ENCODE measurements around the gene PREP. TPM values are rescaled to one million over a fixed set of nuclear protein-coding genes. Genes with fewer than 3 reads are reported as not detected.

PREP gene
- total RNA-seq, 2 donors from 2014 or later = 8.9 to 54.5 TPM

- TF ChIP-seq CTCF (IDR thresholded peaks at IDR 0.05) (peak in 1 of 4 experiments; percentile 15), POLR2AphosphoS5 (IDR thresholded peaks at IDR 0.05) (no peak)
- Histone ChIP-seq H3K36me3 (no peaks in the 10 kb centered on the region), H3K4me1 (replicated peaks) (peaks cover 4% of the 10 kb centered on the region), H3K27ac (peak overlapping the region; percentile 55 to 63), H3K27me3 (replicated peaks; ENCODE audit: insufficient read depth) (no peaks in the 10 kb centered on the region), H3K9me3 (no peaks in the 10 kb centered on the region), H3K4me3 (no peak overlapping the region)
- no peak for DNase-seq (ENCODE audit: low spot score)
- intact Hi-C loops (cut with DNase I) = no loop called here
- 95% methylated on average over 16 of the region's 16 CpGs for WGBS
Measured at GRCh38 chr6:105302617-105303128, 100.2 kb downstream of the PREP start.

DNA sequence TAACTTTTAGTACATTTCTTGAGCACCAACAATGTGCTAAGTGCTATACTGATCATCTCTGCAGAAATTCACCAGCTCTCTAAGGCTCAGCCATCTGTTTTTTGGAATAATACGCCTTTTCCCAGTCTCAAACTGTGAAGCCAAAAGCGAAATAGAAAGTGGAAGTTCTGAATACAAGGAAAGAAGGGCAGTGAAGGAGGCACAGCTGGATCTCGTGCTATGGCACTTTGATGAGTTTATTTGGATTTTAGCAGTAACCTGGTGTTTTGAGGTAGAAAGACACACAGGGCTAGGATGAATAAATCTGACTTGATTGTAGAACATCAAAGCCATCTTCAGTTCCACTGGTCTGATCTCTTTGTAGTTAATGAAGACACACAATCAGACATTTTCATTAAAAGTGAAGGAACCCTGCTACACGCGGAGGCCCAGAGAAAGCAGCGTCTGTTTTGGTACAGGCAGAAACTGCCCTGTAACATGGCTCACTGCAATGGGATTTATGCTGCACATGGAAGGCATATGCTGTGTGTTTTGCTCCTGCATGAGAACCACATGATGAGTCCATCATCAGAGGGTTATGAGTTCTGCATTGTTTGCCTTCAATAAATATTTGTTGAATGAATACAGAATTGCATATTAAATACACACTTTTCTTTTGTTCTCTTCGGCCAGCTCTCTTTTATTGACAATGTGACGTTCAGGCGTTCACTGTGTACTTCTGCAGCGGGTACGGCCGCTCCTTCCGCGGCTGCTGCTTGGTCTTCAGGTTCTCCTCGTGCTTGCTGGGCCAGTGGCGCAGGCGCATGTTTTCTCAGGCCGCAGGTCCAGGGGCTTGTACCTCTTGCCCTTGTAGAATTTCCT is 100.9 kb downstream of the PREP start:
- peak overlapping the region; percentile 55 to 63 for H3K27ac ChIP-seq
- H3K4me1 ChIP-seq (replicated peaks) = peaks cover 4% of the 10 kb centered on the region
- no peaks in the 10 kb centered on the region for H3K9me3 ChIP-seq
- DNase-seq (ENCODE audit: low spot score) = peak; percentile 78
- no peak overlapping the region for H3K4me3 ChIP-seq
- TF ChIP-seq POLR2A (IDR thresholded peaks at IDR 0.05) (no peak), CTCF (IDR thresholded peaks at IDR 0.05) (no peak), POLR2AphosphoS5 (IDR thresholded peaks at IDR 0.05) (peak; percentile 87)
- H3K27me3 ChIP-seq (replicated peaks; ENCODE audit: insufficient read depth) = no peaks in the 10 kb centered on the region
- intact Hi-C loops (cut with DNase I) = no loop called here
- WGBS = 52% methylated on average over 18 of the region's 18 CpGs
- H3K36me3 ChIP-seq = no peaks in the 10 kb centered on the region

- H3K4me3 ChIP-seq = no peak overlapping the region
- no peak for TF ChIP-seq POLR2A (IDR thresholded peaks at IDR 0.05)
- no peak for TF ChIP-seq POLR2AphosphoS5 (IDR thresholded peaks at IDR 0.05)
- no peak for TF ChIP-seq CTCF (IDR thresholded peaks at IDR 0.05)
- no peaks in the 10 kb centered on the region for H3K36me3 ChIP-seq
- 51% methylated on average over 4 of the region's 4 CpGs for WGBS
- no peak for DNase-seq (ENCODE audit: low spot score)
- intact Hi-C loops (cut with DNase I) = no loop called here
- H3K27ac ChIP-seq = peak overlapping the region in 1 of 2 donors; percentile 7
- H3K4me1 ChIP-seq (replicated peaks) = peaks cover 4% of the 10 kb centered on the region
- no peaks in the 10 kb centered on the region for H3K9me3 ChIP-seq
- H3K27me3 ChIP-seq (replicated peaks; ENCODE audit: insufficient read depth) = no peaks in the 10 kb centered on the region
Measured at GRCh38 chr6:105301072-105301503, 101.8 kb downstream of the PREP start.

GRCh38 chr6:105300090-105300489 is 102.8 kb downstream of the PREP start:
- H3K27ac ChIP-seq = no peak overlapping the region
- H3K27me3 ChIP-seq (replicated peaks; ENCODE audit: insufficient read depth) = no peaks in the 10 kb centered on the region
- H3K9me3 ChIP-seq = no peaks in the 10 kb centered on the region
- peaks cover 4% of the 10 kb centered on the region for H3K4me1 ChIP-seq (replicated peaks)
- TF ChIP-seq CTCF (IDR thresholded peaks at IDR 0.05) (no peak), POLR2AphosphoS5 (IDR thresholded peaks at IDR 0.05) (no peak), POLR2A (IDR thresholded peaks at IDR 0.05) (no peak)
- intact Hi-C loops (cut with DNase I) = no loop called here
- no peak for DNase-seq (ENCODE audit: low spot score)
- no peaks in the 10 kb centered on the region for H3K36me3 ChIP-seq
- H3K4me3 ChIP-seq = no peak overlapping the region
- 98% methylated on average over 5 of the region's 5 CpGs for WGBS

DNA sequence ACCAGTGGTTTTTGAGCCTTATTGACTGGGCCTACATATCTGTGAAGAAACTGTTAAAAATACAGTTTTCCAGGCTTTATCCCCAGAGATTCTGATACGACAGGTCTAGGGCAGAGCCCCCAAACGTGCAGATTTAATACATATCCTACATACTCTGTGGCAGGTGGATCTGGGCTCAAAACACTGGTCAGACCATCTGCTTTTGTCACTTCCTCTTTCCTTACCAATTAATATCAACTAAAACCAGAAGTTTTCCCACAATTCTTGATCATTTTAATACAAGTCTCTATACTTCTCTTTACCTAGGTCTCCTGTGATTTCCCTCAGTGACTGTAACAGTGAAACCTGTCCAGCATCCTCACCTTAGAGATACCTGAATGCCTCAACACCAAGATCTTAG is 108.8 kb downstream of the PREP start:
- TF ChIP-seq POLR2AphosphoS5 (IDR thresholded peaks at IDR 0.05) (no peak), POLR2A (IDR thresholded peaks at IDR 0.05) (no peak), CTCF (IDR thresholded peaks at IDR 0.05) (no peak)
- Histone ChIP-seq H3K36me3 (no peaks in the 10 kb centered on the region), H3K9me3 (no peaks in the 10 kb centered on the region), H3K27me3 (replicated peaks; ENCODE audit: insufficient read depth) (no peaks in the 10 kb centered on the region), H3K27ac (no peak overlapping the region), H3K4me1 (replicated peaks) (no peaks in the 10 kb centered on the region), H3K4me3 (no peak overlapping the region)
- DNase-seq (ENCODE audit: low spot score) = no peak
- intact Hi-C loops (cut with DNase I) = no loop called here
- WGBS = 79% methylated on average over 2 of the region's 2 CpGs
